RKO (cell line): ENCODE results near the gene TTC17.
"Not testable (repeated sequence)": the region's sequence is repeated elsewhere in the genome, so short reads cannot be mapped to it uniquely, and the experiment has no call there.

Source experiments
- DNase-seq: peaks from one replicate; pipeline ENCODE4 v3.0.0-alpha.2; 2016; ENCODE audit warnings: low spot score

The TTC17 gene

DNA sequence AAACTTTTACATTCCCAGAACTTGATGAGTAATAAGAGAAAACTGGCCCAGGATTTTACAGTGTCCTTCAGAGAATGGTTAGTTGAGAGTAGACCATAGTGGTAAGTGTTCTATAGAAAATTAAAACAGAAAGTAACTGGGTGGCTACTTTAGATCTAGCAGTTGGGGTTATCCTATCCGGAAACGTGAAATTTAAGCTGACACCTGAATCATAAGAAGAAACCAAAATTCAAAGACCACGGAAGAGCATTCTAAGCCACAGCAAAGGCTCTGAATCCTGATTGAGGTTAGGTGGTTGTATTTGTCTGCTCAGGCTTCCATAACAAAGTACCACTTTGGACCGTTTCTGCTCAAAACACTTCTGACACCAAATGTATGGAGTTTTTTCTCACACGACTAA is 34.0 kb downstream of the TTC17 start:
- DNase-seq = no peak

- no peak for DNase-seq
These were observed 35.1 kb downstream of the TTC17 start for GRCh38 chr11:43393765-43394355.

DNA sequence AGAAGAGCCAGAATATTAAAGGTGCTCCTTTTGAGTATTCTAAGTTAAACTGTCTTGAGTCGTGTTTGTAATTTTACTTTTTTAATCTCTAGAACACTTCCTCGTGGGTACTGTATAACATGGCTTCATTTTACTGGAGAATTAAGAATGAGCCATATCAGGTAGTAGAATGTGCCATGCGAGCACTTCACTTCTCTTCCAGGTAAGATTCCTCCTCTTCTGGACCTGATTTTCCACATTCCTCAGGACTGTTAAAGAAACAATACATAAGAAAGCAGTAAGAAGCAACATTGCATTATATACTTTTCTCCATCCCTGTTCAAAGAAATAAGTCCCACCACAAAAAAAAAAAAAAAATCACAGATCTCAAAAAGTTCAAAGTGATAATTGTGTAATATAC is 37.9 kb downstream of the TTC17 start:
- no peak for DNase-seq

- DNase-seq = no peak
These were observed 38.5 kb downstream of the TTC17 start for GRCh38 chr11:43397251-43397650.

DNA sequence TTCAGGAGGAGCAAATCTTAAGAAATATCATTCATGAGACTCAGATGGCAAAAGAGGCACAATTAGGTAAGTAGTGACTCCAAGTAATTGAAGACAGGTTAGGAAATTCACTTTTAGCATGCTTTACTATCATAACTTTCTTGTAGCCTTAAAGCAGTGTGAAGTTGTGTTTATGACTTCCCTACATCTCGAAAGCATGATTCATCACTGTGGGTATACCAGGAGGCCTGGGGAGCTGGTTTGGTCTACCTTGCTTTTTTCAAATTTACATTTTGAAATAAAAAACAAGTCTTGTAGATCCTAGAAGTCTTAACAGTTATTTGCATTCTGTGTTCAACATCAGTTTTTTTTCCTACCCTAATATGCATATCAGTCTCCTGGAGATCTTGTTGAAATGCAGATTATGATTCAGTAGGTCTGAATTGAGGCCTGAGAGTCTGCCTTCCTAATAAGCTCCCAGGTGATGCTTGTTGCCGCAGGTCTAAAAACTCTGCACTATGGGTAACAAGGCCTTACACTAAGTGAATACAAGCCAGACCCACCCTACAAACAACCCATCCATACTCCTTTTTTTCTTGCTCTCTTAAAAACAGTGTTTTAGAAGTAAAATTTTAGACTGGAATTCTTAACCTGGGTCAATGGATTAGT is 41.4 kb downstream of the TTC17 start:
- DNase-seq = no peak

GRCh38 chr11:43401252-43401651 is 42.5 kb downstream of the TTC17 start:
- DNase-seq = no peak

- not testable (repeated sequence) for DNase-seq
These were observed 43.1 kb downstream of the TTC17 start for GRCh38 chr11:43401811-43402210.

DNA sequence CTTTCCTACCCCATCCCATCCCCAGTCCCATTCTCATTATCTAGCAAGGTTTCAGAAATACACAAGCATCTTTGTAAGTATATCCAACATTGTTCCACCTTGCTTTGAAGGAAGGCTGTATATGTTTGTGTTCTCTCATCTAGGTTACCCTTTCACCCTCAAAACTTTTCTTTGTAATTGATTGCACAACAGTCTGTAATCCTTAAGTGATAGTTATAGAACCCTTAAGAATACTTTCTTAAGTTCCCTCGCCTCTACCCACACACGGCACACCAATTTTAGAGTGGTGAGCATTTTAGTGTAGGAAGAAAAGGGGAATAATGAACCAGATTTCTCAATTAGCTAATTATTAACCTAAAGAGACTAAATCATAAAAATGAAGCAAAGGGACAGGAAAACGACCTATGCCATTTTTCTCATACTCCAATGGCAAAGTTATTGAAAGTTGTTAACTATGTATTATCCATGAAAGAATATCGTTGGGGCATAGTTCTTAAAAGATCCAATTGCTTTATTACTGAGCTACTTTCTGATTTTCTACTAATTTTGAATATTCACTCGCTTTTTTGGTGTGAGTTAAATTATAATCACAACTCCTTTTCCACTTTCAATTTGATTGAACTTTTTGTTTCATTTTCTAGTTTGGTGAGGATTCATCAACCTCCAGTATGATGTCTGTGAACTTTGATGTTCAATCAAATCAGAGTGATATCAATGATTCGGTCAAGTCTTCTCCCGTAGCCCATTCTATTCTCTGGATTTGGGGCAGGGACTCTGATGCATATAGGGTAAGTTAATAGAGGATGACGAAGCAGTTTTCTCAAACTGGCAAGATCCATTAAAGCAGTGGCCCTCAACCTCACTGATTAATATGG is 44.9 kb downstream of the TTC17 start:
- no peak for DNase-seq

DNA sequence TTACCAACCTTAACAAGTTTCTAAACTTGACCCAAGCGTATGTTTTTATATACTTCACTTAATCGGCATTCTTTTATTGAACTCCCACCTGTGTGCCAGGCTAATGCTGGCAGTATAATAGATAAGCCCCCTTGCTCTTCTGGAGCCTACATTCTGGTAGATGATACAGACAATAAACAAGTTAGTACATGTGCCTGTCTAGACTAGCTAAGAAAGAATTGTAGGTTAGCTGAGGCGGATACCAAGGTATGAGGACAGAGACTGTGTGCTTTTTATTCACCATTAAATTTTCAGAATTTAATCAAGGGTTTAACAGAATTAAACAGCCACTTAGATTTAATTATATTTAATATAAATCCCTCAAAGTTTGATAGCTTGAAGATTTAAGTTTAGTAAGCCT is 45.7 kb downstream of the TTC17 start:
- no peak for DNase-seq

DNA sequence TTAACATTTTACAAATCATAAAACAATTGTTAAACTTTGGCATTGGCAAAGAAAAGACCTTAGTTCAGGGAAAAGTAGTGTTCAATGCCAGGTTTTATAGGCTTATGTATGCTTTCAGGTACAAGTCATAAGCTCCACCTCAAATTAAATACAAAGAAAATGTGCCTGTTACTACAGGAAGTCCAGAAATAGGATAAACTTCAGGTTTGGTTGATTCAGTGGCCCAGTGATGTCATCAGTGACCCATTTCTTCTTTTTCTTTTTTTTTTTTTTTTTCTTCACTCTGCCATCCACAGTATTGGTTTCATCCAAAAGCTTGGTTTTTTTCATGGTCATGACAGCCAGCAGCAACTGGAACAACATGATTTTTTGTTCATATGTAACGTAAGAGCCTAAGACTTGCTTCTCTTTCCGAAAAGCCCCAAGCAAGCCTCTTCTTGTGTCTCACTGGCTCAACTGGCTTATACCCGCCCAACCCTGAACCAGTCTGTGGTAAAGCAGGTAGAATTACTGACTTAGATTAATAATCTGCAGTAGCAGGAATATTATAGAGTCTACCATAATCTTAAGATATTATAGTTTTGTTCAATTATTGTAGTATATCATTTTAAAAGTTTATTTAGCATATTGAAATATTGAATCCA is 46.2 kb downstream of the TTC17 start:
- DNase-seq = no peak

GRCh38 chr11:43408277-43408676 is 49.6 kb downstream of the TTC17 start:
- DNase-seq = no peak

- no peak for DNase-seq
These were observed 51.7 kb downstream of the TTC17 start for GRCh38 chr11:43410394-43410793.

DNA sequence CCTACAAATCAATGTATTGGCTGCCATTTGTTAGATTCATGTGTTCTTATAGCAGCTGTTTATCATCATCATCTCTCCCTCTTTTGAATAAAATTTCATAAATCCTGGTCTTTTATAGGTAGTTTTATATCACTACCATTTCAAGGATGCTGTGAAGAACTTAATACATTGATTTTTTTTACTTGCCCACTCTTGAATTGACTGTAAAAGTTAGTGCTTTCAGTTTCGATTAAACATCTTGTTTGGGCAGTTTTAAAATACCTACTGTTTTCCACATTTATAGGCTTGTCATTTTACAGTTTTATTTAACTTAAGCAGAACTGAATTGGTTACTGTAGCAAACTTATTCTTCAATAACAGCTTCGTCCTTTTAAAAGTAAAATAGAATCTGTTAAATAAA is 59.5 kb downstream of the TTC17 start:
- no peak for DNase-seq

- peak; percentile 61 for DNase-seq
These were observed 60.7 kb downstream of the TTC17 start for GRCh38 chr11:43419460-43419859.

GRCh38 chr11:43427971-43428370 is 69.3 kb downstream of the TTC17 start:
- no peak for DNase-seq

GRCh38 chr11:43430916-43431315 is 72.2 kb downstream of the TTC17 start:
- not testable (repeated sequence) for DNase-seq

- no peak for DNase-seq
These were observed 76.2 kb downstream of the TTC17 start for GRCh38 chr11:43434893-43435292.

GRCh38 chr11:43440486-43440885 is 81.8 kb downstream of the TTC17 start:
- DNase-seq = no peak

GRCh38 chr11:43443811-43444210 is 85.1 kb downstream of the TTC17 start:
- DNase-seq = no peak

DNA sequence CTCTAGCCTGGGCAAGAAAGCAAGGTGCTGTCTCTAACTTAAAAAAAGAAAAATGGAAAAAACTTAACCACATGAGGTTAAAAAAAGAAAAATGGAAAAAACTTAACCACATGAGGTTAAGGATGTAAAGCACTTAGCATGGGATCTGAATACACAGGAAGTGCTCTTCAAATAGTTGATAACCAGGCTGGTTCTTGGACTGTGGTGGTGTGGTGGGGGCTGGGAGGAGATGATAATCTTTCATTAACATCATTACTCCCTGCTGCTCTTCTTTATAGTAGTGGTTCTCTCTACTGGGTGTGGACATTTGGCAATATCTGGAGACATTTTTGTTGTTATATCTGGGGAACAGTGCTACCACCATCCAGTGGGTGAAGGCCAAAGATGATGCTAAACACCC is 88.4 kb downstream of the TTC17 start:
- no peak for DNase-seq

DNA sequence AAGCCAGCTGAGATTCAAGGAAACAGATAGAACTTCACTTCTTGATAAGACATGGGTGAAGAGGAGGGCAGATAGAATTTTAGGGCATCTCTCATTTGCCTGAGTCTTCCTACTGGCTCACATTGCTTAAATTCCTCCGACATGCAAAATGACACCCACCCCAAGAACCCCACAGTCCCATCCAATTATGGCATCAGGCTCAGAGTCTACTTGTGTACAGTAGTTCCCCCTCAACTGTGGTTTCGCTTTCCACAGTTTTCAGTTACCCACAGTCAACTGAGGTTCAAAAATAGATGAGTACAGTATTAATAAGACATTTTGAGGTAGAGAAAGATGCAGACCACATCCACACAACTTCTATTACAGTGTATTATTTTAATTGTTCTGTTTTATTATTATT is 99.8 kb downstream of the TTC17 start:
- no peak for DNase-seq

DNA sequence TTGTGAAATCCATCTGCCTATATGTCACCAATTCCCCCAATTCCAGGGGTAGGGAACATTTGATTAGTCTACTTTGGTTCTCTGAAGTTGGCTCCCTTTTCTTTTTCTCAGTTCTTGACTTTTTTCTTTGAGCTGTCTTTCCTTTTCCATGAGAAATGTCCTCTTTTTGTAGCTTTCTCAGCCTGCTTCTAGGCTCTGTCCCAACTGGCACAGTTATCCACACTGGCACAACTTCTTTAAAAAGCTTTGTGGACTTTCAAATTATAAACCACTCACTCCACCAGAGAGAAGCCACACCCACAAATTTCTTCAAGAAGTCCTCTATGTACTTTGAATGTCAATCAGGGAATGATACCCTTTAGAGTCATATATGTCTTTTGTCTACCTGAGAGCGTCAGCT is 100.5 kb downstream of the TTC17 start:
- no peak for DNase-seq

DNA sequence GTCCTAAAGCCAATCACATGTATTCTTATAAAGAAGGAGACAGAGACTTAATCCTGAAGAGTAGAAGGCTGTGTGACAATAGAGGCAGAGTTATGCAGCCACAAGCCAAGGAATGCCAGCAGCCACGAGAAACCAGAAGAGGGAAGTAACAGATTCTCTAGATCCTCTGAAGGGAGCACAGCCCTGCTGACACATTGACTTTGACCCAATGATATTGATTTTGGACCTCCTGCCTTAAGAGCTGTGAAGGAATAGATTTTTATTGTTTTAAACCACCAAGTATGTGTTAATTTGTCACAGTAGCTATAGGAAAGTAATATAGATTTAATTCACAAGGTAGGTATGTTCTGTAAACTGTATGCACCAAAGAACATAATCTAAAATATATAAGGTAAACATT is 103.6 kb downstream of the TTC17 start:
- DNase-seq = no peak
